ENCODE results near the gene CCDC183.

The CCDC183 gene

GRCh38 chr9:136826703-136827582 lies 30.8 kb downstream of the CCDC183 start:
- Histone ChIP-seq H4K20me1 (ENCODE audit: insufficient read depth, low read length) (no peaks in the 10 kb centered on the region), H3K27ac (ENCODE audit: low read depth, low read length, poor library complexity, severe bottlenecking) (no peak overlapping the region), H3K4me1 (ENCODE audit: insufficient read depth, low read length, severe bottlenecking) (no peaks in the 10 kb centered on the region), H3K9me2 (ENCODE audit: low read depth, low read length) (no peaks in the 10 kb centered on the region), H3K4me2 (ENCODE audit: low read length) (no peak overlapping the region), H3F3A (ENCODE audit: insufficient read depth, low read length) (no peaks in the 10 kb centered on the region), H3K36me3 (ENCODE audit: insufficient read depth, low read length) (peaks cover 82% of the 10 kb centered on the region), H2AFZ (ENCODE audit: low read length) (no peak overlapping the region), H3K9ac (ENCODE audit: low read length) (no peak overlapping the region), H3K79me2 (ENCODE audit: insufficient read depth, low read length) (no peaks in the 10 kb centered on the region), H3K9me3 (ENCODE audit: low read length) (no peaks in the 10 kb centered on the region), H3K4me3 (ENCODE audit: low read depth, low read length, poor library complexity, severe bottlenecking) (no peak overlapping the region), H3K27me3 (ENCODE audit: insufficient read depth, low read length) (no peaks in the 10 kb centered on the region)
- TF ChIP-seq CTCF (IDR thresholded peaks at IDR 0.05; ENCODE audit: low read length), result no peak
- no peak for TF ChIP-seq EZH2 (IDR thresholded peaks at IDR 0.05; ENCODE audit: borderline replicate concordance, low read length)

- Histone ChIP-seq H3F3A (ENCODE audit: insufficient read depth, low read length) (no peaks in the 10 kb centered on the region), H3K9ac (ENCODE audit: low read length) (no peak overlapping the region), H4K20me1 (ENCODE audit: insufficient read depth, low read length) (no peaks in the 10 kb centered on the region), H3K9me2 (ENCODE audit: low read depth, low read length) (no peaks in the 10 kb centered on the region), H3K79me2 (ENCODE audit: insufficient read depth, low read length) (no peaks in the 10 kb centered on the region), H3K4me3 (ENCODE audit: low read depth, low read length, poor library complexity, severe bottlenecking) (no peak overlapping the region), H3K4me1 (ENCODE audit: insufficient read depth, low read length, severe bottlenecking) (no peaks in the 10 kb centered on the region), H3K27me3 (ENCODE audit: insufficient read depth, low read length) (no peaks in the 10 kb centered on the region), H3K27ac (ENCODE audit: low read depth, low read length, poor library complexity, severe bottlenecking) (no peak overlapping the region), H3K4me2 (ENCODE audit: low read length) (no peak overlapping the region), H2AFZ (ENCODE audit: low read length) (no peak overlapping the region), H3K9me3 (ENCODE audit: low read length) (no peaks in the 10 kb centered on the region), H3K36me3 (ENCODE audit: insufficient read depth, low read length) (peaks cover 91% of the 10 kb centered on the region)
- TF ChIP-seq CTCF (IDR thresholded peaks at IDR 0.05; ENCODE audit: low read length), result no peak
- no peak for TF ChIP-seq EZH2 (IDR thresholded peaks at IDR 0.05; ENCODE audit: borderline replicate concordance, low read length)
Measured at GRCh38 chr9:136827794-136828473, 31.8 kb downstream of the CCDC183 start.

DNA sequence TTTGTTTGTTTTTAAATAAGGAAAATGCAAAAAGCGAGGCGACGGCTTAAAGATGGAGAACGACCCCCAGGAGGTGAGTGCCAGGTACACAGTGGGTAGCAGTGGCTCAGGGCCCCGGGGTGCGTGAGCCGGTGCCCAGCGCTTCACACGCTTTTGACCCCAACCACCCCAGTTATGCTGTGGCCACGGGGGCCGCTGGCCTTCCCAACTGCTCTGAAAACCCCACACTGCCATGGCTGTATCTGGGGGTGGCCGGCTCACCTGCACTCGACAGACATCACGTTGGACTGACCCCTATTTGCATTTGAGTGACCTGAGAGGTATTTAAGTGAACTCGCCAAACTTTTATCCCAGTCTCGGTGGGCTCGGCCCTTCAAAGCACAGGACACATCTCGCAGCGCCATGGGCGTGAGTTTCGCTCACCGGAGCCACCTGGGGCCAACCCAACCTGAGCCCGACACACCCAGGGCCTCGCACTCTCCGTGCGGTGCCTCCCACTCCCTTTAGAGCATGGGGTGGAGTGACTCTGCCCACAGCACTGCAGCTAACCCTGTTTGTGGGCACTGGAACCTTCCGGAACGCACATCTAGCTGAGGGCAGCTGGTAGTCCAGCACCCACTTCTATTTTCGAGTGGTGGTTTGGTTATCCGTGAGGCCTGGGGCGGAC lies 32.5 kb downstream of the CCDC183 start:
- H3K9me2 ChIP-seq (ENCODE audit: low read depth, low read length), result no peaks in the 10 kb centered on the region
- H3K4me2 ChIP-seq (ENCODE audit: low read length), result no peak overlapping the region
- no peaks in the 10 kb centered on the region for H3K27me3 ChIP-seq (ENCODE audit: insufficient read depth, low read length)
- no peak overlapping the region for H3K27ac ChIP-seq (ENCODE audit: low read depth, low read length, poor library complexity, severe bottlenecking)
- H3K9ac ChIP-seq (ENCODE audit: low read length), result no peak overlapping the region
- H3K9me3 ChIP-seq (ENCODE audit: low read length), result no peaks in the 10 kb centered on the region
- H4K20me1 ChIP-seq (ENCODE audit: insufficient read depth, low read length), result no peaks in the 10 kb centered on the region
- no peak overlapping the region for H2AFZ ChIP-seq (ENCODE audit: low read length)
- peaks cover 86% of the 10 kb centered on the region for H3K36me3 ChIP-seq (ENCODE audit: insufficient read depth, low read length)
- no peak for TF ChIP-seq CTCF (IDR thresholded peaks at IDR 0.05; ENCODE audit: low read length)
- no peak for TF ChIP-seq EZH2 (IDR thresholded peaks at IDR 0.05; ENCODE audit: borderline replicate concordance, low read length)
- H3K4me3 ChIP-seq (ENCODE audit: low read depth, low read length, poor library complexity, severe bottlenecking), result no peak overlapping the region
- H3K79me2 ChIP-seq (ENCODE audit: insufficient read depth, low read length), result no peaks in the 10 kb centered on the region
- no peaks in the 10 kb centered on the region for H3F3A ChIP-seq (ENCODE audit: insufficient read depth, low read length)
- no peaks in the 10 kb centered on the region for H3K4me1 ChIP-seq (ENCODE audit: insufficient read depth, low read length, severe bottlenecking)
